ENCODE data around the gene TMEM30B. TPM values are rescaled to one million over a fixed set of nuclear protein-coding genes. Genes with fewer than 3 reads are reported as not detected.

The TMEM30B gene
- total and polyA plus RNA-seq, 2 of the 4 experiments (the other 2 are of a cell fraction) = 0.03 TPM; not detected in 1

DNA sequence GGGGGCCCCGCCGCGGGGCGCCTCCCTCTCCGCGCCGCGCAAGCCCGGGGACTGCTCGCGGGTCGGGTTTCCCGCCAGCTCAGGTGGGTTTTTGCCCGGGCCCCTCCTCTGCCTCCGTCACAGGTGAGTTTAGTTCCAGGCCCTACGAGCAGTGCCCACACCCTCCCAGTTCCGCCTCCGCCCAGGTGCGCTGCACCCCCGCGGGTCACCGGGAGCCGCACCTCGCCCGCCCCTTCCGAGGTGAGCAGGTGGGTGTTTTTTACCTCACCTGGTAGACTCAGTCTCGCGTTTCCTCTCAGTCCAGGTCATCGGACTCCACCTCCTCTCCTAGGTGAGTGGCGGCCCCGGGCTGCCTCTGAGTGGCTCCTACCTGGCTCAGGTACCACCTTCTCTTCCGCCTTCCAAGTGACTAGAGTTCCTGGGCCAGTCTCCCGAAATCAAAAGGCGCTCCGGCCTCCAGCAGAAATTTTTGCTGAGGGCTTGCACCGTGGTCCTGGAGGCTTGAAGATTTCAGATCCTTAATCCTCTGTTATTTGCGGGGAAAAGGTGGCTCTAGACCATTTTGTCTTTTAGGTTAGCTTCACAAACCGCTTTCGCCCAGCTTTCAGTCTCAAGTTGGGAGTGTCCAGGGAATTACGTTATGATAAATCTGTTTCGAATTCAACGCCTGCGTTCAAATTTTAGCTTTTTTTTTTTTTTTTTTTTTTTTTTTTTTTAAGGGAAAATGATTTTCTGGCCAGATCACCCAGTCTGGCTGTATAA lies at the start of gene TMEM30B (continued):
- TF ChIP-seq RCOR1 (IDR thresholded peaks at IDR 0.05; ENCODE audit: insufficient replicate concordance, low read length) = no peak

GRCh38 chr14:61330511-61330910 lies 49.4 kb upstream of the TMEM30B start:
- CTCF ChIA-PET = interaction anchor here (0.6 kb wide), 1 partner anchor 116 kb away, joined by 5 read pairs; no protein-coding TSS in a partner anchor
- dilution Hi-C loops (cut with HindIII; ENCODE audit: low sequenced_read_pairs, unreplicated experiment) = no loop called here
- in situ Hi-C loops (cut with MboI; ENCODE audit: low sequenced_read_pairs) = no loop called here
- no peak for TF ChIP-seq RAD21 (IDR thresholded peaks at IDR 0.05; ENCODE audit: low read length)
- TF ChIP-seq NFE2L2 (IDR thresholded peaks at IDR 0.05; ENCODE audit: low read depth, low read length) = no peak
- TF ChIP-seq FOS (IDR thresholded peaks at IDR 0.05; ENCODE audit: low read depth, low read length) = no peak
- TF ChIP-seq MAFK (IDR thresholded peaks at IDR 0.05; ENCODE audit: low read depth, low read length) = no peak
- no peak for TF ChIP-seq SMC3 (IDR thresholded peaks at IDR 0.05; ENCODE audit: low read depth, low read length)
- no peak for TF ChIP-seq ELK1 (IDR thresholded peaks at IDR 0.05; ENCODE audit: borderline replicate concordance, low read depth, low read length)
- no peak for TF ChIP-seq POLR2A (IDR thresholded peaks at IDR 0.05; ENCODE audit: low read depth, low read length)
- TF ChIP-seq BHLHE40 (IDR thresholded peaks at IDR 0.05; ENCODE audit: low read depth, low read length) = no peak
- no peak for TF ChIP-seq CEBPB (IDR thresholded peaks at IDR 0.05; ENCODE audit: low read depth, low read length)
- no peak for TF ChIP-seq CTCF (conservative IDR thresholded peaks at IDR 0.05; ENCODE audit: low read depth, low read length)
- no peak for TF ChIP-seq MXI1 (IDR thresholded peaks at IDR 0.05; ENCODE audit: borderline replicate concordance, low read depth, low read length)
- TF ChIP-seq MAZ (IDR thresholded peaks at IDR 0.05; ENCODE audit: borderline replicate concordance, low read depth, low read length) = no peak
- TF ChIP-seq RCOR1 (IDR thresholded peaks at IDR 0.05; ENCODE audit: insufficient replicate concordance, low read length) = no peak
- no peak for TF ChIP-seq CHD1 (IDR thresholded peaks at IDR 0.05; ENCODE audit: low read depth, low read length)

More at GRCh38 chr14:61330511-61330910, 49.4 kb upstream of the TMEM30B start:
- DNase-seq (no peak), ATAC-seq (ENCODE audit: low read depth) (no peak)
- Histone ChIP-seq H3K9me3 (ENCODE audit: control insufficient read depth, insufficient read depth, low read length) (no peaks in the 10 kb centered on the region), H3K18ac (ENCODE audit: low read depth, low read length) (no peak overlapping the region), H2AK9ac (replicated peaks; ENCODE audit: low read depth, low read length, poor library complexity) (no peak overlapping the region), H4K5ac (ENCODE audit: low read depth, low read length) (no peak overlapping the region), H3K23ac (ENCODE audit: low read depth, low read length) (no peak overlapping the region), H3K9me1 (ENCODE audit: insufficient read depth, low read length) (no peaks in the 10 kb centered on the region), H4K20me1 (ENCODE audit: insufficient read depth, low read length) (no peaks in the 10 kb centered on the region), H3K27me3 (ENCODE audit: control insufficient read depth, insufficient read depth, low read length) (peaks cover 27% of the 10 kb centered on the region), H3K27ac (ENCODE audit: insufficient read depth, low read length) (no peak overlapping the region), H3K9ac (ENCODE audit: low read depth, low read length) (no peak overlapping the region), H2BK20ac (ENCODE audit: low read depth, low read length) (no peak overlapping the region), H4K8ac (ENCODE audit: low read depth in 2 of 2, low read length in 2 of 2) (no peak overlapping the region), H3K4me1 (ENCODE audit: control insufficient read depth, insufficient read depth, low read length) (no peaks in the 10 kb centered on the region), H3K36me3 (ENCODE audit: control insufficient read depth, insufficient read depth, low read length) (no peaks in the 10 kb centered on the region), H2AK5ac (ENCODE audit: low read depth, low read length) (no peak overlapping the region), H3K79me1 (ENCODE audit: low read depth in 1 of 2, low read length in 2 of 2) (no peaks in the 10 kb centered on the region), H2BK15ac (ENCODE audit: low read depth, low read length) (no peak overlapping the region), H3K4me2 (ENCODE audit: low read depth, low read length) (no peak overlapping the region), H3K4me3 (ENCODE audit: insufficient read depth, low read depth, low read length) (no peak overlapping the region), H2BK120ac (ENCODE audit: low read depth, low read length) (no peak overlapping the region), H3K56ac (ENCODE audit: extremely low read depth, insufficient read depth, low read length) (no peak overlapping the region), H2AFZ (replicated peaks; ENCODE audit: low read length, poor library complexity) (no peak overlapping the region), H2BK5ac (ENCODE audit: low read depth, low read length, poor library complexity, severe bottlenecking) (no peak overlapping the region), H4K91ac (ENCODE audit: insufficient read depth, low read depth, low read length) (no peak overlapping the region), H3K14ac (replicated peaks; ENCODE audit: low read depth, low read length) (no peak overlapping the region), H3K4ac (ENCODE audit: low read depth, low read length) (no peak overlapping the region)
- WGBS, 2 experiments (ENCODE audit: extremely low coverage in 2 of 2, insufficient read length in 1 of 2) = no CpG with 5 or more reads among the region's 1 CpG
- POLR2A ChIA-PET (ENCODE audit: unreplicated experiment) = no interaction called here
- intact Hi-C loops (cut with micrococcal nuclease) = no loop called here
- BruUV-seq (replicated peaks) = no TSS peak

All from IMR-90 (cell line).